ENCODE results near the gene ZNF507. TPM values are rescaled to one million over a fixed set of nuclear protein-coding genes. Genes with fewer than 3 reads are reported as not detected.
"Not testable (repeated sequence)": the region's sequence is repeated elsewhere in the genome, so short reads cannot be mapped to it uniquely, and the experiment has no call there.

The ZNF507 gene
- total RNA-seq, 1 donor from 2014 or later = 32.5 TPM

DNA sequence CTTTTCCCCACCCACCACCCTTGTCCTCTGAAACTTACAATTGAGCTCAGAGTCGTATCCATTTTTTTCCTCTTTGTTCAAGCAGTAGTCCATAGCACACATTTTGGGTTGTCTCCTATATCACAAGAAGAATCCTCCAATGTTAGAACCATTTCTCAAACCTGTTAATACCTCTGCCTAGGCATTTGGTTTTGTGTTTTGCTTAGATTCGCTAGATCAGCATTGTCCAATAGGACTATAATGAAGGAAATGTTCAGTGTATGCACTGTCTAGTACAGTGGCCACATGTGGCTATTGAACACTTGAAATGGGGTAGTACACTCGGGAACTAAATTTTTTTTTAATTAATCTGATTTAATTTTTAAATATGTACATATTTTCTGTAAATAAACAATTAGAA, 72.7 kb downstream of the ZNF507 start:
- Mint-ChIP-seq H3K4me1 (ENCODE audit: unreplicated experiment) (peaks cover 8% of the 10 kb centered on the region), H3K9me3 (no peaks in the 10 kb centered on the region), H3K36me3 (peaks cover 33% of the 10 kb centered on the region), H3K27ac (no peak overlapping the region), H3K4me3 (no peak overlapping the region), H3K27me3 (no peaks in the 10 kb centered on the region)
- TF ChIP-seq, protein P1, sequence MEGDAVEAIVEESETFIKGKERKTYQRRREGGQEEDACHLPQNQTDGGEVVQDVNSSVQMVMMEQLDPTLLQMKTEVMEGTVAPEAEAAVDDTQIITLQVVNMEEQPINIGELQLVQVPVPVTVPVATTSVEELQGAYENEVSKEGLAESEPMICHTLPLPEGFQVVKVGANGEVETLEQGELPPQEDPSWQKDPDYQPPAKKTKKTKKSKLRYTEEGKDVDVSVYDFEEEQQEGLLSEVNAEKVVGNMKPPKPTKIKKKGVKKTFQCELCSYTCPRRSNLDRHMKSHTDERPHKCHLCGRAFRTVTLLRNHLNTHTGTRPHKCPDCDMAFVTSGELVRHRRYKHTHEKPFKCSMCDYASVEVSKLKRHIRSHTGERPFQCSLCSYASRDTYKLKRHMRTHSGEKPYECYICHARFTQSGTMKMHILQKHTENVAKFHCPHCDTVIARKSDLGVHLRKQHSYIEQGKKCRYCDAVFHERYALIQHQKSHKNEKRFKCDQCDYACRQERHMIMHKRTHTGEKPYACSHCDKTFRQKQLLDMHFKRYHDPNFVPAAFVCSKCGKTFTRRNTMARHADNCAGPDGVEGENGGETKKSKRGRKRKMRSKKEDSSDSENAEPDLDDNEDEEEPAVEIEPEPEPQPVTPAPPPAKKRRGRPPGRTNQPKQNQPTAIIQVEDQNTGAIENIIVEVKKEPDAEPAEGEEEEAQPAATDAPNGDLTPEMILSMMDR (conservative IDR thresholded peaks at IDR 0.05) = no peak
- DNase-seq (ENCODE audit: extremely low spot score, unreplicated experiment) = no peak

DNA sequence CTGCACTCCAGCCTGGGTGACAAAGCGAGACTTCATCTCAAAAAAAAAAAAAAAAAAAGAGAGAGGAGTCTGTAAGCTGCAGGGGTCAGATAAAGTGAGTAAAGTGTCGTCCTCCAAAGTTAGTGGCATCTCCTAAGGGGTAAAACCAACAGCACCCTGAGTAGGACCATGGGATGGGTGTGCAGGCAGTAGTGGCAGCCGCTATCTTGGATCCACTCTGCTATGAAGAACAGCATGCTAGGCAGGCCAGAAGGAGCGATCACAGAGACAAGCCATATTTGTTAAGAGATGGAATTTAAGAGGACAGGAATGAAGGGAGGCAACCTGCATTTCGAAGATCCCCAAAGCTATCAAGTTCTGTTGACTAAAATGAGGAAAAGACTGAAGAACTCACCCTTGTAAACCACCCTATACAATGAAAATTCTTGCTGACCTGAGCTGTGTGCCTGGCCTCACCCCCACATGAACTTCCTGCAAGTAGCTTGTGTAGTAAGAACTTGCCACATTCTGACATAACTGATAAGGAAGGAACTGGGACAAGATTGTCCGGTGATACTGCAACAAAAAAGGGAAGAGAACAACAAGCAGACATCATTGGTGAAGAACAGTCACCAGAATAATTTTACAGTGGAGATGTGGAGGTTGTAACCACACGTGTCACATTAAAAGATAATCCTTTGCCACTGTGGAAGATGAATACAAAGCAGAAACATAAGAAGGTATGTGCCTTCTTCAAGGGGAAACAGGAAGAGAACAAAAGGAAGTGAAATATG, 76.4 kb downstream of the ZNF507 start:
- no peaks in the 10 kb centered on the region for H3K27me3 Mint-ChIP-seq
- DNase-seq (ENCODE audit: extremely low spot score, unreplicated experiment) = no peak
- no peaks in the 10 kb centered on the region for H3K9me3 Mint-ChIP-seq
- peaks cover 21% of the 10 kb centered on the region for H3K36me3 Mint-ChIP-seq
- TF ChIP-seq, protein P1 (conservative IDR thresholded peaks at IDR 0.05) = no peak
- H3K4me1 Mint-ChIP-seq (ENCODE audit: unreplicated experiment) = peaks cover 8% of the 10 kb centered on the region
- H3K27ac Mint-ChIP-seq = no peak overlapping the region
- no peak overlapping the region for H3K4me3 Mint-ChIP-seq

DNA sequence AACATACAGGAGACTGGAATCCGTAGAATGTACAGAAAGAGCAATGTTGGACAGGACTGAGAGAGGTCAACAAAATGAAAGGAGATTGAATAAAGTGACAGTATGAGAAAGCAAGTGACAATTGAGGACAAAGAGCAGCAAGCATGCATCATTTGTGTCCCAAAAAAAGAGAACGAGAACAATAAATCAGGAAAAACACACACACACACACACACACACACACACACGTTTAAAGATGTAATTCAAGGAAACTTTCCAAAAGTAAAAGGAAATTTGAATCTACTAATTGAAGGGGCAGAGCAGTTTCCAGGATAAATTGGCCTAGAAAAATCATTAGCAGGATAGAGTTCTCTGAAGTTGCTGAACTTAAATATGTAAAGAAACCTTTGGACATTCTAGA, 77.0 kb downstream of the ZNF507 start:
- Mint-ChIP-seq H3K4me1 (ENCODE audit: unreplicated experiment) (peaks cover 8% of the 10 kb centered on the region), H3K4me3 (no peak overlapping the region), H3K9me3 (no peaks in the 10 kb centered on the region), H3K36me3 (peaks cover 20% of the 10 kb centered on the region), H3K27ac (no peak overlapping the region), H3K27me3 (no peaks in the 10 kb centered on the region)
- TF ChIP-seq, protein P1 (conservative IDR thresholded peaks at IDR 0.05) = no peak
- no peak for DNase-seq (ENCODE audit: extremely low spot score, unreplicated experiment)

DNA sequence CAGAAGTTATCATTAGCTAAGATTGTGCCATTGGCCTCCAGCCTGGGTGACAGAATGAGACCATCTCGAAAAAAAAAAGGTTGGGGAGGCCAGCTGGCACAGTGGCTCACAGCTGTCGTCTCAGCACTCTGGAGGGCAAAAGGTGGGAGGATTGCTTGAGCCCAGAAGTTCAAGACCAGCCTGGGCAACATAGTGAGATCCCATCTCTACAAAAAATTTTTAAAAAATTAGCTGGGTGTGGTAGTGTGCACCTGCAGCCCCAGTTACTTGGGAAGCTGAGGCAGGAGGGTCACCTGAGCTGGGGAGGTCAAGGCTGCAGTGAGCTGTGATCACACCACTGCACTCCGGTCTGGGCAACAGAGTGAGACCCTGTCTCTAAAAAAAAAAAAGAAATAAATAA, 78.5 kb downstream of the ZNF507 start:
- peaks cover 21% of the 10 kb centered on the region for H3K36me3 Mint-ChIP-seq

DNA sequence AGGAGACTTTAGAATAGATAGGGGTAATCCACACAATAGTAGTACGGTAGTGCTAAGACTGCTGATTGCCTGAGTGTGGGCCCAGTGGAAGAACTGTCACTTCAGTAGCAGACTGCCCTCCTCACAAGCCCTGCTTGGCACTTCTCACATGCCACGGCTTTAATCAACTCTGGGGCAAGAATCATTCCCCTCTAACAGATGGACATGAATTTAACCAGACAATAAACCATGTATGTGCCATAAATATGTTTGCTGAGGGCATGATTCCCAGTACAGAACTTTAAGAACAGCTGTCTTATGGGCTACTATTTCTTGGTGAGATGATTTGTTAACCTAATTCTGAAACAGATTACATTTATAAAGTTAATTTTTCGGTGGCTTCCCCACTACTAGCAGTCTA, 82.1 kb downstream of the ZNF507 start:
- H3K4me1 Mint-ChIP-seq (ENCODE audit: unreplicated experiment) = no peaks in the 10 kb centered on the region
- no peak for DNase-seq (ENCODE audit: extremely low spot score, unreplicated experiment)
- H3K9me3 Mint-ChIP-seq = no peaks in the 10 kb centered on the region
- no peak overlapping the region for H3K4me3 Mint-ChIP-seq
- TF ChIP-seq, protein P1 (conservative IDR thresholded peaks at IDR 0.05) = no peak
- peaks cover 19% of the 10 kb centered on the region for H3K36me3 Mint-ChIP-seq
- no peaks in the 10 kb centered on the region for H3K27me3 Mint-ChIP-seq
- H3K27ac Mint-ChIP-seq = no peak overlapping the region

More for the DNA sequence above, 78.5 kb downstream of the ZNF507 start:
- DNase-seq (ENCODE audit: extremely low spot score, unreplicated experiment); H3K4me3 Mint-ChIP-seq; H3K27me3 Mint-ChIP-seq; H3K4me1 Mint-ChIP-seq (ENCODE audit: unreplicated experiment); H3K27ac Mint-ChIP-seq; H3K9me3 Mint-ChIP-seq: not testable (repeated sequence)

DNA sequence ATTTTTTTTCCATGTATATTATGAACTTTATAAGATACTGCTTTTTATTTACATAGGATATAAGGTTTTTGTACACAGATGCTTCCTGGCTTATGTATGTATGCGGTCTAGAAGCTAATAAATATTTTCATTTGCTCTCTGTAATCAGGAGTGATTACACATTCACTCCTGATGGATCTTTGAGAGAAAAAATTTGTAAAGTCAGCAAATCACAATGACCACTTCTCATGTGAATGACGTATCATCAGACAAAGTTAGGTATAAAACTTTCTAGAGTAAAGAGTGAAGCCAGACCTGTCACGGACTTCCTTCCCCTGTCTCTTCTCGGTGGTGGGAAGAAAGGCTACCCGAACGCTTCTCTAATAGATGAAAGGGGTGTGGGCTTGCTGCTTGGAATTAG, 91.3 kb downstream of the ZNF507 start:
- peaks cover 13% of the 10 kb centered on the region for H3K36me3 Mint-ChIP-seq

More for the DNA sequence above, 91.3 kb downstream of the ZNF507 start:
- H3K27ac Mint-ChIP-seq = no peak overlapping the region
- TF ChIP-seq, protein P1 (conservative IDR thresholded peaks at IDR 0.05) = no peak
- no peak for DNase-seq (ENCODE audit: extremely low spot score, unreplicated experiment)
- H3K4me1 Mint-ChIP-seq (ENCODE audit: unreplicated experiment) = no peaks in the 10 kb centered on the region
- no peaks in the 10 kb centered on the region for H3K27me3 Mint-ChIP-seq
- H3K4me3 Mint-ChIP-seq = no peak overlapping the region
- no peaks in the 10 kb centered on the region for H3K9me3 Mint-ChIP-seq

All from type B pancreatic cell (in vitro differentiated cells).